DOHH2 (cell line): ENCODE results near the gene CYP21A2.
A peak's percentile ranks its signal among the peaks of the same experiment; 100 is the strongest.

ENCODE experiments used
- H3F3A ChIP-seq: fragments of 200-600 bp; sonication (generic), shearing (Covaris generic); 2 replicates; pipeline ENCODE4 v1.6.0; 2016; ENCODE audit warnings: antibody characterized with exemption, mild to moderate bottlenecking; ENCODE audit not compliant: control insufficient read depth, insufficient read depth
- H3K27ac ChIP-seq: fragments of 200-600 bp; sonication (generic); 2 replicates; pipeline ENCODE4 v1.5.1; 2014; ENCODE audit warnings: low read depth, mild to moderate bottlenecking, low read length, moderate library complexity
- H3K27me3 ChIP-seq: fragments of 200-600 bp; sonication (generic); 2 replicates; pipeline ENCODE4 v1.6.1; 2014; ENCODE audit warnings: mild to moderate bottlenecking, low read length, mixed read lengths; ENCODE audit not compliant: control insufficient read depth
- H3K36me3 ChIP-seq: fragments of 200-600 bp; sonication (generic); 2 replicates; pipeline ENCODE4 v1.6.1; 2014; ENCODE audit warnings: mild to moderate bottlenecking, low read length, moderate library complexity, mixed read lengths; ENCODE audit not compliant: control insufficient read depth
- H3K4me1 ChIP-seq: fragments of 200-600 bp; sonication (generic); 2 replicates; pipeline ENCODE4 v1.6.1; 2014; ENCODE audit warnings: mild to moderate bottlenecking, low read length, mixed read lengths; ENCODE audit not compliant: control insufficient read depth
- H3K4me2 ChIP-seq: fragments of 200-600 bp; sonication (generic); 2 replicates; pipeline ENCODE4 v1.6.0; 2014; ENCODE audit warnings: mild to moderate bottlenecking, low read length, moderate library complexity
- H3K4me3 ChIP-seq: fragments of 200-600 bp; sonication (generic); 2 replicates; pipeline ENCODE4 v1.5.1; 2014; ENCODE audit warnings: mild to moderate bottlenecking, low read length, mixed read lengths
- H3K79me2 ChIP-seq: fragments of 200-600 bp; sonication (generic); 2 replicates; pipeline ENCODE4 v1.6.1; 2014; ENCODE audit warnings: mild to moderate bottlenecking, low read length, mixed read lengths; ENCODE audit not compliant: control insufficient read depth
- H3K9me2 ChIP-seq: fragments of 200-600 bp; sonication (generic); replicated peaks from 2 replicates; pipeline ENCODE4 v1.6.1; 2014; ENCODE audit warnings: mild to moderate bottlenecking, low read length, mixed read lengths; ENCODE audit not compliant: control insufficient read depth
- H3K9me3 ChIP-seq: fragments of 200-600 bp; sonication (generic); 2 replicates; pipeline ENCODE4 v1.6.1; 2014; ENCODE audit warnings: antibody characterized with exemption, low read length, mixed read lengths; ENCODE audit not compliant: control insufficient read depth, insufficient read depth
- H4K20me1 ChIP-seq: fragments of 200-600 bp; sonication (generic); 2 replicates; pipeline ENCODE4 v1.6.0; 2014; ENCODE audit warnings: low read depth, mild to moderate bottlenecking, antibody characterized with exemption, low read length, moderate library complexity; ENCODE audit not compliant: control insufficient read depth, insufficient read depth
- CTCF ChIP-seq: fragments of 200-600 bp; sonication (generic); IDR thresholded peaks from one replicate; pipeline ENCODE4 v1.5.1; 2014; ENCODE audit warnings: antibody characterized with exemption, mild to moderate bottlenecking, low read depth, low read length; ENCODE audit not compliant: poor library complexity, severe bottlenecking
- EZH2phosphoT487 ChIP-seq: fragments of 200-600 bp; sonication (generic); IDR thresholded peaks from 2 replicates; pipeline ENCODE4 v1.6.1; 2017; ENCODE audit warnings: borderline replicate concordance, mild to moderate bottlenecking, antibody characterized with exemption, low read length, moderate library complexity, mixed read lengths

The CYP21A2 gene

GRCh38 chr6:32087574-32088486 is 49.6 kb downstream of the CYP21A2 start:
- TF ChIP-seq EZH2phosphoT487, result no peak
- TF ChIP-seq CTCF, result peak; percentile 36
- H3K9me3 ChIP-seq, result no peaks in the 10 kb centered on the region
- H3K27ac ChIP-seq, result no peak overlapping the region
- peak overlapping the region; percentile 7; the same call in 1 of the 2 replicates for H3K4me2 ChIP-seq
- no peak overlapping the region for H3K4me3 ChIP-seq
- H3F3A ChIP-seq, result no peaks in the 10 kb centered on the region
- no peaks in the 10 kb centered on the region for H3K27me3 ChIP-seq
- H3K36me3 ChIP-seq, result no peaks in the 10 kb centered on the region
- no peaks in the 10 kb centered on the region for H3K79me2 ChIP-seq
- H4K20me1 ChIP-seq, result no peaks in the 10 kb centered on the region
- H3K4me1 ChIP-seq, result no peaks in the 10 kb centered on the region
- H3K9me2 ChIP-seq, result no peaks in the 10 kb centered on the region

- TF ChIP-seq CTCF (no peak), EZH2phosphoT487 (no peak)
- no peaks in the 10 kb centered on the region for H3F3A ChIP-seq
- H3K36me3 ChIP-seq, result no peaks in the 10 kb centered on the region
- H3K27ac ChIP-seq, result no peak overlapping the region
- no peaks in the 10 kb centered on the region for H3K9me2 ChIP-seq
- H3K79me2 ChIP-seq, result no peaks in the 10 kb centered on the region
- H3K4me2 ChIP-seq, result no peak overlapping the region
- H3K27me3 ChIP-seq, result no peaks in the 10 kb centered on the region
- H3K9me3 ChIP-seq, result no peaks in the 10 kb centered on the region
- H3K4me3 ChIP-seq, result no peak overlapping the region
- no peaks in the 10 kb centered on the region for H4K20me1 ChIP-seq
- H3K4me1 ChIP-seq, result no peaks in the 10 kb centered on the region
These were observed 50.4 kb downstream of the CYP21A2 start for GRCh38 chr6:32088487-32089049.

GRCh38 chr6:32089082-32089828 is 51.0 kb downstream of the CYP21A2 start:
- no peak overlapping the region for H3K4me3 ChIP-seq
- H3K36me3 ChIP-seq, result no peaks in the 10 kb centered on the region
- H3K9me3 ChIP-seq, result no peaks in the 10 kb centered on the region
- H3K4me1 ChIP-seq, result no peaks in the 10 kb centered on the region
- H3F3A ChIP-seq, result no peaks in the 10 kb centered on the region
- no peaks in the 10 kb centered on the region for H4K20me1 ChIP-seq
- no peak overlapping the region for H3K27ac ChIP-seq
- H3K27me3 ChIP-seq, result no peaks in the 10 kb centered on the region
- no peaks in the 10 kb centered on the region for H3K9me2 ChIP-seq
- H3K79me2 ChIP-seq, result no peaks in the 10 kb centered on the region
- H3K4me2 ChIP-seq, result no peak overlapping the region
- TF ChIP-seq EZH2phosphoT487, result no peak
- no peak for TF ChIP-seq CTCF
